HG02840 (cell line): ENCODE measurements around the gene SLC35D1.

Source experiments
- ATAC-seq: cut with Tn5 transposase; IDR thresholded peaks from one replicate; pipeline ENCODE4 v1.9.1; 2021; ENCODE audit warnings: mild to moderate bottlenecking, moderate library complexity, moderate number of reproducible peaks; ENCODE audit not compliant: unreplicated experiment, low FRiP score

Gene SLC35D1

DNA sequence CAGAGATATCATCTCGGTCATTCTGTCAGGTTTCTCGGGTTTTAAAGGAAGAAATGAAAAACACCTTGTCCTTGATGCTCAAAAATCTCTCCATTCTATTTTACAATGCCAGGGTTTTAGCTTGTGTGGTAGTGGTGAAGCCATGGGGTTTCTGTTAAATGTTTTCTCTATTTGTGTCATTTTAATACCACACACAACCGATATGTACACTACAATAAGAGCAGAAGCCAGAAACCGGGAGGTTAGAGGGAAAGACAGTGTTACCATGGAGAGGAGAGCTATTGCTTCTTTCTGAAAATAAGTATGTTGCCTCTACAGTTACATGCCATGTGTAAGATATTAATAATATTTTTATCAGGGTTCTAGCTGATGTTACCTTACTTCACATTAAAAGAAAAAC lies 2.8 kb downstream of the SLC35D1 start:
- ATAC-seq: no peak

DNA sequence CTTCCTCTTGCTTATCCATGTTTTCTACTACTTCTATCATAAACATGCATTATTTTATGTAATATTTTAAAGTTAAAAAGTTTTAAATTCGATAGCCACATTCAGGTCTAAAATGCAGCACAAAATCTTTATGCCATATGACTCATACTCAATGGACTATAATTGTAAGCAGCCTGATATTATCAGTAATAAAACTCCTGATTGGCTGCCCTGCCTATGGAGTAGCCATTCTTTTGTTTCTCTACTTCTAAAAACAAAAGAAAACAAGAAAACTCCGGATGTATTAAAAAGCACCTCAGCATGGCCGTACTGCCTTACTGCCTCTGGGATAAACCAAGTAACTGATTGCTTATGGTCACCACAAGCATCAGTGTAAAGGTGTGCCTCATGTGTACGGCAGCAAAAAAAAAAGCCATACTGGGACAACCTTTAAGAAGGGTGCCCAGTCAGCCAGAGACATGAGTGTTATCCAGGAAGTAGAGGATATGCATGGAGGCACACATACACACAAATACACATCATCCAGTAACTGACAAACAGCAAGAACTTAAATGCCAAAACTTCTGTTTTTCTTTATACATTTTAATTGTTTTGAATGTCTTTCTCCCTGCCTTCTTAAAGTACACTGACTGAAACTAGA lies 9.2 kb downstream of the SLC35D1 start:
- ATAC-seq: no peak

DNA sequence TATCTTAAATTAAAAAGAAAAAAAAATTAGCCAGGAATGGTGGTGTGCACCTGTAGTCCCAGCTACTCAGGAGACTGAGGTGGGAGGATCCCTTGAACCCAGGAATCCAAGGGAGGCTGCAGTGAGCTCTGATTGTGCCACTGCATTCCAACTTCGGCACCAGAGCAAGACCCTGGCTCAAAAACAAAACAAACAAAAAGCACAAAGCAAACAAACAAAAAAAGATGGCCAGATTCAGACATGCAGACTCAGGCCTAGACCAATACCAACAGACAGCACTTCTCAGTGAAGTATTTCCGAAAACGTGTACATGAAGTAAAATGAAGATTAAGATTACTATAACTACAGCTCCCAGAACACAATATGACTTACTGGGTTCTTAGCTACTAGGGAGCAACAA lies 10.6 kb downstream of the SLC35D1 start:
- no peak for ATAC-seq

DNA sequence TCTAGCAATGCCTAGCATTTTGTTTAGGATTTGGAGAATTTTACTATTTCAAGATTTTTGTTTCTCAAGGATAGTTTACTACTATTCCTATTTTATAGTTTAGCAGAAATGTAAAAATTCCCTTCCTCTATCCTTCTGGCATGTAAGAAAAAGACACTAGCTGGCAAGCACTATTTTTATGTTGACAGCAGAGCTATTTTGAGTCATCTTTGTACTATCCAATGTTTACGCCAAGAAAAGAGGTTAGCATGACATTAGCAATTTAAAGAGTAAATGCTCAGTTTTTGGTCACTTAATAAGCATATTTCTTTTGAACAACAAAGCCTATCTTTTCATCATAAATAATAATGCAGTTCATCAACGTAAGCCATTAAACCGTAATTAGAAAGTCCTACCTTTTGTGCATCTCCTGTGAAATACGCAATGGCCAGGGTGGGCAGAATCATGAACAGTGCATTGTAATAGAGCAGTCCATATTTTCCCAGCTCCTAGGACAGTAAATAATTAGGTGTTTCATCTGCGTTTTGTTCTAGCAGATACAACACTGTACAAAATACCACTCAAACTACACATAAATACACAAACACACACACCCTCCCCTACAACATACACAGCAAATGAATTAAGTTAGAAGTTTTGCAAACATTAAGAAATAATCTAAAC lies 12.0 kb downstream of the SLC35D1 start:
- no peak for ATAC-seq

DNA sequence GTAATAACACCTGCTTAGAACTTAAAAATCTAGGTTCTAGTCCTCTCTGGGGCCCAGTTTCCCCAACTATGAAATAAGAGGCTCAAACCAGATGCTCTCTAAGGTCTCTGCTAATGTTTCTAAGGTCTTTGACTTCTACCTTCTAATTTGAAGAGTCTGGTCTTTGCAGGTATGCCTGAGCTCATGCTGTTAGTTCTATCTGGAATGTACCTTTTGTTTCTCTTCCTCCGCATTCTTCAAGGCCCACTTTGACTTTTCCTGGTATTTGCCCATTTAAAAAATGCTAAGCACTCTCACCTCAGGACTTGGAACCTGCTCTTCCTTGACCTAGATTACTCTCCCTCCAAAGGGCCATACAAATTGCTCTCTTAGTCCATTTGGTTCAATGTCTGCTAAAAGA lies 13.5 kb downstream of the SLC35D1 start:
- ATAC-seq: no peak

DNA sequence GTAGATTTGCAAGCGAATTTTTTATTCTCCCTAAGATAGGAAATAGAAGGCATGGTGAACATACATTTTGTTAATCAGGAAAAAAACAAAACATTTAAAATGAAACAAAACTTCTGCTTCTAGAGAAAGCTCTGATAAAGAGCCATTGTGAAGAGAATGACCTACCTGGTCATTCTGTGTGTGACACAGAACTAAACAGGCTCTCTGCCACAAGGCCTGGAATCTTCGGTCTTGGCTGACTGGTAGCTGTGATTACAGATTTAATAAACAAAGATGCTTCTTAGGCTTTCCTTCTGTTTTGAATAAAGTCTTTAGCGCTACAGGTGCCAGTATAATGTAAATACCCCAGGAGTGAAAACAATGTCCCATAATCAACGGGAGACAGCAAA lies 22.1 kb downstream of the SLC35D1 start:
- no peak for ATAC-seq

DNA sequence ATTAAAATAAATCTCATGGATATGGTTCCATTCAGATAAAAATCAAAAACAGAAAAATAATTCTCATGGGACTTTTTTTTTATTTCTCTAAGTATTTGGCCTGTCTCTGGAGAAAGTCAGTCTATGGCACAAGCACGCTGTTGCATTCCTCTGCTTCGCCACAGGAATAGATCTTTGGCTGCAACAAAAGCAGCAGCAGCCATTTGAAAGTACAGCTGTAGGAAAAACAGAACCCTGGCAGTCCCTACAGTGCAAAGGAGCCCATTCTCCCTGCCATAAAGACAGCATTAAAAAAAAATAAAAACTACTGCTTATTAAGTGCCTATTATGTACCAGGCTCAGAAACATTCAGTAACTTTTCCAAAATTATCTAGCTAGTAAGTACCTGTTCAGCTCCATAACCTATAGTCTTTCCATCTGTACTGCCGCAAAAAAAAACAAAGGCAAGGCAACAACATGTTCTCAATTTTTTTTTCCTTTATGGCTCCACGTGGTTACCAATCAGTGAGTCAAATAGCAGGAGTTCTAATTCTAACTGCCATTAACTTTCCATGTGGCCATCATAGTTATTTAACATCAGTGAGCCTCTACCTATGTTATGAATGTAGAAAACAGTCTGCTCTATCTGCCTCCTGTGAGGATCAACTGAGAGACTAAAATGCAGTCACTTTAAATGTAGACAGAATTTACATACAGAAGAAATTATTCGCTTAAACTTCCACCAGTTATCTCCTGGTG lies 22.7 kb downstream of the SLC35D1 start:
- no peak for ATAC-seq

DNA sequence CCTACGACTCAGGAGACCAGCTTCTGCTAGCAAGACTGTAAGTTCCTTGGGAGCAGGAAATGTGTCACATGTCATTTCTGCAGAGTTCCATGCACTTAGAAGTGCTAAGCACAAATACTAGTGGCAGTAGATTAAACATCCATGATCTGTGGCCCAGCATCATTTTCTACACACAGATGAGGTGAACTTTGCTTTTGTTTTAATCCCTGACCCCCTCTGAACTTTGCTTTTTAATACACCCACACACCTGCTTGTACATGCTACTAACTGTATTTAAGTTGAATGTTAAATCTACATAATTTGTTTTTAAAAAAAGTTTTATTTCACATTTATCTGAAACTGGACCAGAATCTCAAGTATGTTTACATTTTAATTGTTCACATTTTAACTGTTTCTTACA lies 24.5 kb downstream of the SLC35D1 start:
- no peak for ATAC-seq

DNA sequence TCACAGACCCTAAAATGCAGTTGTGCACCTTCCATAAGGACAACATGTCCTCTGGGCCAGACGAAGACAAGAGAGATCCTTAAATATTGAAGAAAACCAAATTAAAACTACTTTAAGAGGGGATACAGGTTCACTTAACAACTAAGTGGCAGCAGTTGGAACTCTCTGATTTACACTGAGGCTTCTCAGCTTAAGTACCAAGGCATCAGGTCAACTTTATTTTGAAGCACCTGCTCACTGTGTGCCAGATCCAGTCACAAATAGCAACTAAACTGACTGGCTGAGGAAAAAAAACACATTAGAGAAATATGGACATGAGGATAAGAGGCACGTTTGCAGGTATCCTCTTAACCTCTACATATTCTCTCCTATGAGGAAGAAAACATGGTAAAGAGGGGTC lies 33.2 kb downstream of the SLC35D1 start:
- no peak for ATAC-seq

DNA sequence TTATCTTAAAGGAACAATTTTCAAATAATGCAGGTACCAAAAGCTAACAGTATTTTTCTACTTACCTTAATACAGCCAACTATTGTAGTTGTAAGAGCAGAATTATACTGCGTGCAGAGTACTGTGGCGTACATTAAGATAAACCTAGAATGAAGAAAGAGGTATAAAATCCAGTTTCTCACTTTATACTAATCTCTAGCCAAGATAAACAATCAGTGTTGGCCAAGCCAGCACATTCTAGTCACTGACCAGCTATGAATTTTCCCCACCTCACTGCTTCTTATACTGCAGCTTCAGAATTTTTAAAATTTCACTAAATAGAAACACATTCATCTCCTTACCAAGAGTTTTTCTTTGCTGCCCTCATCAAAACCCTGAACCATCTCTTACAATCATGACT lies 33.6 kb downstream of the SLC35D1 start:
- ATAC-seq: no peak

DNA sequence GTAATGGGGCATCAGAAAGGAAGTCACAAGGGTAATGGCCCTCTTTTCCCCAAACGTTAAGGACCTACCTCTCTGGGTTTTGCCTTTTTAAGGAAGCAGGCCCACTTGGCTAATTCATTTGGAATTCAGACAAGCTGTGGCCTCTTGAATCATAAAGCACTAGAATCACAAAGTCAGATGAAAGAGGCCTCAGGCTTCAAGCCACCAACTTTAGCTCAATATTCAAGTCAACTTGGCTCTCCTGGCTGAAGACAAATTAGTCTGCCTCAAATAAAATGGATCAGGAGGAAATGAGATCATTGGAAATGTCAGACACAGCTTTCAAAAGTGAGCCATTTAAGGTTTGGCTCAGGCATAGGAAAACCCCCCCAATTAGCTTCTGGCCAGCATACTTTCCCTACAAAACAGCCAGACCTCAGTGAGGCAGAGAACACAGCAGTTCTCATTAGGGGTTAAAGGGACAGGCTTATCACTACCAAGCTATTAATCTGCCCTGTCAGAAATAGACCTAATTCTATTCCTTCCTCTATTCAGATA lies 34.3 kb downstream of the SLC35D1 start:
- no peak for ATAC-seq

DNA sequence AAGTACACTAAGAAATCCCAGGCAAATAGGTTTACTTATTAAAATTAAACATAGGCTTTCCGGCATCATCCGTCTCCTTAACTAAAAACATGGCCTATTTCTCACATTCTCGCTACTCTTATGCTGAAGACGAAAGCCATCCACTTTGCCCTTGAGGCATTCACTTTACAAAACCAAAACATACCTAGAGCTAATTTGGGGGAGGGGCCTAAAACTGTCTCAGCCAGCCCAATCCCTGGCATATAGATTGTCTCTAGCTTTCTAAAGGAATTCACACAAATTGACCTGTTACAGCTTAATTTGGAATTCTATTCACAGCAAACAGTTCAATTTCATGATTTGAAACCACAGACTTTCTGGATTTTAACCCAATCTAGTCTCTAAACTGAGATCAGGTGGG lies 34.8 kb downstream of the SLC35D1 start:
- ATAC-seq: no peak

DNA sequence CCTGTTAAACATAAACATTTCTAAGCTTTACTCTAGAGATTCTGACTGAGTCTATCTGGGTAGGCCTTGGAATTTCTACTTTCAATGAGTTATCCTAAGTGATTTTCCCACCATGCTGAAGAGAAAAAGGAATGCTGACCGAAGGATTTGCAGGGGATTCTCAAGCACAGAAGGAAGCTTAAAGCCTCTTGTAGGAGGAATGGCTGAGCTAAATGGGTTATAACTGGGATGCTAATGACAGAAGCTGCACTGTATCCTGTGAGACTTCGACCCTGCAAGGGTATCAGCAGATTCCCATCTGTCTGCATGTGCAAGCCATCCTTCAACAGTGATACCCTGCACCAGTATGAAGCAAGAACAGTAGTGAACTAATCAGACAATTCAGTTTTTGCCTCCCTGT lies 35.4 kb downstream of the SLC35D1 start:
- ATAC-seq: no peak

DNA sequence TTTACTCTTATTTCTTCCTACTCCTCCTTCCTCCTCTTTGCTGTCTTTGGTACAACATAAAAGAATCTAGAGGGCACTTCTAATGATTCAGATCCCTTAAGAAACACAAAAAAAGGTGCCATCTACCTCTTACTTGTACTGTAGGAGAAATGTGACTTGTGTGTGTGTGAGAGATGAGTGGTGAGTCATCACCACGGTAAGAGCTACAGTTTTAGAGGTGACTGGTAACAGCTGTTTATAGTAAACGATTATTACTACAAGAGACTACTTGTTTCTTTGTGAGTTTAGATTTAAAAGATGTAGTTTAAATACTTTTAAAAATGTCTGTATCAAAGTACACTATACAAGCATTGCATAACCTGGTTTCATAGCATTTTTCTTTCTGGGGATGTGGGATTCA lies 40.4 kb downstream of the SLC35D1 start:
- ATAC-seq: no peak

DNA sequence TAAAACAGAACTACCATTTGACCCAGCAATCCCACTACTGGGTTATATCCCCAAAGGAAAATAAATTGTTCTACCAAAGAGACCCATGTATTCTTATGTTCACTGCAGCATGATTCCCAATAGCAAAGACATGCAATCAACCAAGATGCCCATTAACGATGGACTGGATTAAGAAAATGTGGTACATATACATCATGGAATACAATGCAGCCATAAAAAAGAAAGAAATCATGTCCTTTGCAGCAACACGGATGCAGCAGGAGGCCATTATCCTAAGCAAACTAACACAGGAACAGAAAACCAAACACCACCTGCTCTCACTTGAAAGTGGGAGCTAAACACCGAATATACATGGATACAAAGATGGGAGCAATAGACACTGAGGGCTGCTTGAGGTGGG lies 44.2 kb downstream of the SLC35D1 start:
- no peak for ATAC-seq

DNA sequence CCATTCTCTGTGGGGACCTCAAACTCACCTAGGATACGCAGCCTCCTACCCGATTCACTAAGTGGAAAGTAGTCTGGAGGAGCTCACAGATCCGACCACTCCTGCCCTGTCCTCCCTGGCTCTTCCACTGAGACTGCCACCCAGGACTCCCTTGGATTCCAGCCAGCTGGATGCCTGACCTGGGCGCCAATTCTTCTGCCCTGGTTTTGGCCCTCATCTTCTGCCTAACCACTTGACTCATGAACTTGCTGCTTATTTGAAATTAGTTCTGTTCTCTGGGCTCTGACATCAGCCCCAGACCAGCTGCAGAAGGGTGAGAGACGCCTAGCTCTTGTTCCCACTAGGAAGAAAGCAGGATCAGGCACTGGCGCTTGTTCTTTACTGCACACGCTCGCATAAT lies 48.9 kb downstream of the SLC35D1 start:
- no peak for ATAC-seq

DNA sequence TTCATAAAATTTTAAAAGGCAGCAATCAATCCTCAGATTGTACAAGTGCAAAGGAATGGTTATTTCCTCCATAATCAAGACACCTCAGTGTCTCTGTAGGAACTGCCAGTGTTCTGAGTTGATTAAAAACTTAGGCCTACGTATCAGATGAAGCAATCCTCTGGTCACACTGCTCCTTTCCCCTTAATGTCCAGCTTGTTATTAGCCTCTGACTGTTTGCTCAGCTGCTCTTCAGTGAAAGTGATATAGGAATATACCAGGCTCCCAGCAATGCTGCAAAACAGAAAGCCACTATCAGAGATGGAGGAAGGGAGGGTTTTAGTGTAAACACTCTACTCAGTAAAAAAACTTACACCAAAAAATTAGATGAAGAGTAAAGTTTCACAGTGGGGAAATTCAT lies 49.8 kb downstream of the SLC35D1 start:
- ATAC-seq: no peak

DNA sequence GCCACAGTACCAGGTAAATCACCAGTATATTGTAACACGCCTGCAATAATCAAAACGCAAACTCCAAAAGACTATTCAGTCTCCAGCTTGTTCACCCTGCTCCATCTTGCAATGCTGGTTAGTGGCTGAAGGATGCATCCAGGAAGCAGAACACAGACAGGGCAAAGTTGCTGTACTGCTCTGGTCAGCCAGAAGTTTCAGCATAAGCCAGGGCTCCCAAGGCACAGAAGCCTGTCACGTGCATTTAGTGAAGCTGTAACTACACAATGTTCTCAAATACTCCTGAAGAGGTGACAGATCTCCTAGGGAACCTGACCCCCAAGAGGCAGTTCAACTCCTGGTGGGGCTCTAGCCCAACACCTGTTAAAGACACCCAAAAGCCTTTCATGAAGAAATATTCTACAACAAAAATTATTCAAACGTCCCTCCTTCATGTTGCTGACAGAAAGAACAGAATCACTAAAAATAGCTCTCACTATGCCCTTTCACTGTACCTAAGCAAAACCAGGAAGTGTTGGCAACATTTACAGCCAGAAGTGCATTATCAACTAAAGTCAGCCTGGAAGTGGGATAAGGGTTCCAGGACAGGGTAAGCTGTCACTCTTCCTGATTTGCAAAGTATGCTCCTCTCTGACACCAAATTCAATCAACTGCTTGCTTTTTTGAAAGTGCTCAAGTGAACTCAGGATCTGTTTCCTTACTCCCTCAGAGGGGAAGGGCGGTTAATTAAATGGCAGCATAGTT lies 52.1 kb downstream of the SLC35D1 start:
- no peak for ATAC-seq

DNA sequence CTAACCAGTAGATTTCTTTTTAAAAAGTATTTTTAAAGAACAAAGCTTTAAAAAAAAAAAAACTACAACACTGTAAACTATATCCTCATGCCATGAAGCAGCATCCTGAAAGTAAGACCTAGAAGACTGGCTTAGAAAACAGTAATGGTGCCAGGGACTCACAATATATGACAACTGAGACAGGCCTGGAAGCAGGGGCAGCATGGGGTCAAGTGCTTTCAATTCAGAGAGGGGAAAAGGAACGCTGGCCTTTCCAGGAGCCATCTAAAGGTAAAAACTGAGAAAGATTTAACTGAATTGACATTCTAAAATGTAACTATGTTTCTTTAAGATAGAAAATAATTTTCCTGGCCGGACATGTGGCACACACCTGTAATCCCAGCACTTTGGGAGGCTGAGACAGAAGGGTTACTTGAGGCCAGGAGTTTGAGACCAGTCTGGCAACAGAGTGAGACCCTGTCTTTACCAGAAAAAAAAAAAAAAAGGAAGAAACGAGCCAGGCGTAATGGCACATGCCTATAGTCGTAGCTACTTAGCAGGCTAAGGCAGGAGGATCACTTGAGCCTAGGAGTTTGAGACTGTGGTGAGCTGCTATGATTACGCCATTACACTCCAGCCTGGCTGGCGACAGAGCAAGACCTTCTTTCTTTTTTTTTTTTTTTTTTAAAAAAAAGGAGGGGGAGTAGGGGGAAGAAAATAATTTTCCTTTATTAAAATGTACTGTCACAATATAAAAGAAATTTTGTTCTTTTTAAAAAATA lies 54.1 kb downstream of the SLC35D1 start:
- ATAC-seq: no peak

DNA sequence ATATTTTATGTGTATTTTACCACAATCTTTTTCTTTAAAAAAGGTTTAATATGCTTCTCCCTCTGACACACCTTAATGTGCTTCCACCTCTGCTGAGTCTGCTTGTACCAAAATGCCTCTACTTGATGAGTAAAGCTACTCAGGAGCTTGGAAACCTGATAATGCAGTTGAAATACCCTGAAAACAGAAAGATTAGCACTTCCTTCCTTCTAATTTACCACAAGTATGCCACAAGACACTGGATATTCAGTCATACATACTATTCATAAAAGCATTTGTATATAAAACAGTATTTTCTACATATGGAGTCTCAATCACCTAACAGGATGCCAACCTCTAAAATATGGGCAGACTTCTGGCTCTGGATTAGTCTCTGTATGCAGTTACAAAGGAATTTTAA lies 55.0 kb downstream of the SLC35D1 start:
- no peak for ATAC-seq
